ENCODE results near the gene DLX3.
A peak's percentile ranks its signal among the peaks of the same experiment; 100 is the strongest.

The DLX3 gene

GRCh38 chr17:50015146-50015545, 20.1 kb upstream of the DLX3 start:
- in situ Hi-C loops (cut with MboI; ENCODE audit: low sequenced_read_pairs, unreplicated experiment): no loop called here
- TF ChIP-seq CTCF (IDR thresholded peaks at IDR 0.05; ENCODE audit: borderline replicate concordance, control extremely low read depth, extremely low read depth, insufficient read depth, missing control alignments): no peak

GRCh38 chr17:50014471-50015088, 19.6 kb upstream of the DLX3 start:
- in situ Hi-C loops (cut with MboI; ENCODE audit: low sequenced_read_pairs, unreplicated experiment): no loop called here
- DNase-seq (ENCODE audit: low spot score): no peak
- TF ChIP-seq CTCF (IDR thresholded peaks at IDR 0.05; ENCODE audit: borderline replicate concordance, control extremely low read depth, extremely low read depth, insufficient read depth, missing control alignments): no peak

More at GRCh38 chr17:50015146-50015545, 20.1 kb upstream of the DLX3 start:
- DNase-seq (ENCODE audit: low spot score): no peak

GRCh38 chr17:50013079-50013478, 18.1 kb upstream of the DLX3 start:
- in situ Hi-C loops (cut with MboI; ENCODE audit: low sequenced_read_pairs, unreplicated experiment): no loop called here
- no peak for TF ChIP-seq CTCF (IDR thresholded peaks at IDR 0.05; ENCODE audit: borderline replicate concordance, control extremely low read depth, extremely low read depth, insufficient read depth, missing control alignments)
- no peak for DNase-seq (ENCODE audit: low spot score)

- no peak for DNase-seq (ENCODE audit: low spot score)
- no peak for TF ChIP-seq CTCF (IDR thresholded peaks at IDR 0.05; ENCODE audit: borderline replicate concordance, control extremely low read depth, extremely low read depth, insufficient read depth, missing control alignments)
- in situ Hi-C loops (cut with MboI; ENCODE audit: low sequenced_read_pairs, unreplicated experiment): loop anchor here (10.0 kb wide), 2 partner anchors 144 to 444 kb away; no protein-coding TSS in a partner anchor
Measured at GRCh38 chr17:50009282-50009681, 14.3 kb upstream of the DLX3 start.

- in situ Hi-C loops (cut with MboI; ENCODE audit: low sequenced_read_pairs, unreplicated experiment): loop anchor here (10.0 kb wide), 2 partner anchors 139 to 439 kb away; no protein-coding TSS in a partner anchor
- DNase-seq (ENCODE audit: low spot score): no peak
- TF ChIP-seq CTCF (IDR thresholded peaks at IDR 0.05; ENCODE audit: borderline replicate concordance, control extremely low read depth, extremely low read depth, insufficient read depth, missing control alignments): no peak
Measured at GRCh38 chr17:50003911-50004310, 8.9 kb upstream of the DLX3 start.

GRCh38 chr17:49998836-49999511, 4.0 kb upstream of the DLX3 start:
- peak; percentile 9 for DNase-seq (ENCODE audit: low spot score)
- in situ Hi-C loops (cut with MboI; ENCODE audit: low sequenced_read_pairs, unreplicated experiment): no loop called here
- no peak for TF ChIP-seq CTCF (IDR thresholded peaks at IDR 0.05; ENCODE audit: borderline replicate concordance, control extremely low read depth, extremely low read depth, insufficient read depth, missing control alignments)

Measured in GM13976 (cell line).